ENCODE measurements around the gene TAF5L. TPM values are rescaled to one million over a fixed set of nuclear protein-coding genes. Genes with fewer than 3 reads are reported as not detected.

The TAF5L gene
- total and polyA plus RNA-seq, 2 of the 8 experiments (the other 6 are each of a cell fraction or from before 2014, with no cell fraction given) = 17.7 to 23.3 TPM

DNA sequence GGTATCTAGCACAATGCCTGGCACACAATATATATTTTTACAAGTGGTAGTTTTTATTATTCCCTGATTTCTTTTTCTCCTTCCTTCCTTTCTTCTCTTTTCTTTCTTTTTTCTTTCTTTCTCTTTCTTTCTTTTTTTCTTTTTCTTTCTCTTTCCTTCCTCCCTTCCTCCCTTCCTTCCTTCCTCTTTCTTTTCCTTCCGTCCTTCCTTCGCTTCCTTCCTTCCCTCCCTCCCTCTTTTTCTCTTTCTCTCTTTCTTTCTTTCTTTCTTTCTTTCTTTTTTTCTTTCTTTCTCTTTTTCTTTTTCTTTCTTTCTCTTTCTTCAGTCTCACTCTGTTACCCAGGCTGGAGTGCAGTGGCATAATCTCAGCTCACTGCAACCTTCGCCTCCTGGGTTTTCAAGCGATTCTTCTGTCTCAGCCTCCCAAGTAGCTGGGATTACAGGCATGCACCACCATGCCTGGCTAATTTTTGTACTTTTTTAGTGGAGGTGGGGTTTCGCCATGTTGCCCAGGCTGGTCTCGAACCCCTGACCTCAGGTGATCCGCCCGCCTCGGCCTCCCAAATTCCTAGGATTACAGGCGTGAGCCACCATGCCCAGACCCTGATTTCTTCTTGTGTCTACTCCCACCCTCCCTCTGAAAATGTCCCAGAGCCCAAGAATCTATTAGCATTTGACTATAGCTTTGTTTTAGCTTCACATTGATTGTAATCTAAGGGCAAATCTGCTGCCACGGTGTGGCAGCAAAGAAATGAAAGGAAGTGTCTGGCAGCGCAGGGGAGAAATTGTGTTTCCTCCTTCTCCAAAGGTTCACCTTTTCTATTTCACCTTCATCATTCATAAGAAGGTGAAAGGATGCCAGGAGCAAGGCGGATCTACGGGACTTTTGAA lies 47.5 kb downstream of the TAF5L start:
- CTCF ChIA-PET (ENCODE audit: partially characterized antibody) = interaction anchor here (1.1 to 1.7 kb wide), 3 partner anchors 12 to 20 kb away, joined by 3 to 4 read pairs (median 3); partner anchors contain the start of gene ABCB10

More for the DNA sequence above, 47.5 kb downstream of the TAF5L start:
- H3K79me1 ChIP-seq (ENCODE audit: low read depth, low read length) = no peaks in the 10 kb centered on the region
- H2BK12ac ChIP-seq (ENCODE audit: low read depth, low read length) = no peak overlapping the region
- H4K5ac ChIP-seq (ENCODE audit: insufficient read length, low read depth, low read length) = no peak overlapping the region
- H3K23me2 ChIP-seq (ENCODE audit: low read depth, low read length) = no peaks in the 10 kb centered on the region
- FAIRE-seq (no peak), DNase-seq (ENCODE audit: low read depth in 1 of 2, low spot score in 2 of 2) (no peak)
- H2BK5ac ChIP-seq (ENCODE audit: low read depth, low read length) = no peak overlapping the region
- H3K56ac ChIP-seq (replicated peaks; ENCODE audit: insufficient read length, low read depth, low read length) = no peak overlapping the region
- 0 out of 4 replicates have a peak overlapping the region, but pooled peaks of 1 of the 2 experiments have one; percentile 16 for H3K4me2 ChIP-seq (ENCODE audit: insufficient read depth in 1 of 2, low read depth in 2 of 2, low read length in 2 of 2)
- H2BK20ac ChIP-seq (ENCODE audit: low read length) = no peak overlapping the region
- no peaks in the 10 kb centered on the region for H3K9me3 ChIP-seq (ENCODE audit: insufficient read depth in 2 of 2, low read depth in 1 of 2, low read length in 1 of 2)
- POLR2A ChIA-PET (ENCODE audit: partially characterized antibody) = interaction anchor here (0.9 to 1.1 kb wide), 3 partner anchors 21 to 48 kb away, joined by 3 to 5 read pairs (median 3); no protein-coding TSS in a partner anchor
- H3K23ac ChIP-seq (ENCODE audit: insufficient read length) = no peak overlapping the region
- H4K91ac ChIP-seq (replicated peaks; ENCODE audit: insufficient read length, low read length) = no peak overlapping the region
- H3K27ac ChIP-seq (ENCODE audit: low read depth, low read length) = no peak overlapping the region
- H2AK5ac ChIP-seq (ENCODE audit: low read depth, low read length) = no peak overlapping the region
- H3K4me3 ChIP-seq (ENCODE audit: extremely low read depth in 1 of 4, insufficient read depth in 2 of 4, low read depth in 3 of 4, low read length in 4 of 4) = no peak overlapping the region
- H3K4me1 ChIP-seq (replicated peaks in 1 of 4; ENCODE audit: control insufficient read depth in 3 of 4, insufficient read depth in 4 of 4, low read length in 3 of 4) = peaks cover 0 to 7% (median 0%) of the 10 kb centered on the region in 4 experiments; a peak in 2 of 7 replicates
- H2BK120ac ChIP-seq (replicated peaks; ENCODE audit: low read depth, low read length) = no peak overlapping the region
- no peak overlapping the region for H2BK15ac ChIP-seq (ENCODE audit: low read length)
- H3K9ac ChIP-seq (replicated peaks in 1 of 4; ENCODE audit: extremely low read depth in 1 of 4, low read depth in 3 of 4, low read length in 3 of 4) = no peak overlapping the region
- no peak for TF ChIP-seq CBX8 (IDR thresholded peaks at IDR 0.05; ENCODE audit: borderline replicate concordance, low read depth, low read length)
- TF ChIP-seq SP2 (IDR thresholded peaks at IDR 0.05; ENCODE audit: low read length) = no peak
- no peak for TF ChIP-seq JUN (IDR thresholded peaks at IDR 0.05; ENCODE audit: low read depth, low read length)
- TF ChIP-seq NRF1 (IDR thresholded peaks at IDR 0.05; ENCODE audit: low read depth, low read length) = no peak
- TF ChIP-seq GTF2F1 (IDR thresholded peaks at IDR 0.05; ENCODE audit: borderline replicate concordance, low read depth, low read length) = no peak
- no peak for TF ChIP-seq MAFK (IDR thresholded peaks at IDR 0.05; ENCODE audit: low read depth, low read length)
- 87% methylated on average over 12 of the region's 14 CpGs; no CpG with 5 or more reads in 1 of the 2 experiments for WGBS, 2 experiments (ENCODE audit: extremely low coverage in 1 of 2, insufficient coverage in 1 of 2, insufficient read length in 1 of 2, insufficient replicate concordance in 2 of 2, low coverage in 1 of 2, low lambda C conversion rate in 2 of 2, missing lambda C conversion rate in 1 of 2)
- H3K27me3 ChIP-seq (replicated peaks in 1 of 4; ENCODE audit: control insufficient read depth in 3 of 4, extremely low read depth in 1 of 4, insufficient read depth in 3 of 4, low read length in 3 of 4) = no peaks in the 10 kb centered on the region
- peak overlapping the region; percentile 96; the same call in 1 of the 2 replicates for H2AFZ ChIP-seq (ENCODE audit: low read length)
- no peak overlapping the region for H3K18ac ChIP-seq (ENCODE audit: extremely low read depth, low read length)
- H4K20me1 ChIP-seq (replicated peaks in 1 of 2; ENCODE audit: control insufficient read depth in 1 of 2, insufficient read depth in 2 of 2, low read length in 2 of 2) = no peaks in the 10 kb centered on the region
- no peak overlapping the region for H3K4ac ChIP-seq (replicated peaks; ENCODE audit: insufficient read length, low read depth, low read length)
- no peak overlapping the region for H4K8ac ChIP-seq (ENCODE audit: extremely low read depth, insufficient read depth, low read length)
- H3K14ac ChIP-seq (ENCODE audit: insufficient read length) = no peak overlapping the region
- H3K79me2 ChIP-seq (ENCODE audit: control insufficient read depth in 1 of 2, insufficient read depth in 2 of 2, low read length in 2 of 2) = no peaks in the 10 kb centered on the region
- H3K36me3 ChIP-seq (ENCODE audit: control insufficient read depth in 2 of 4, insufficient read depth in 4 of 4, low read length in 3 of 4) = no peaks in the 10 kb centered on the region
